Measurements from ENCODE around the gene RBFA. TPM values are rescaled to one million over a fixed set of nuclear protein-coding genes. Genes with fewer than 3 reads are reported as not detected.
"Not testable (repeated sequence)": the region's sequence is repeated elsewhere in the genome, so short reads cannot be mapped to it uniquely, and the experiment has no call there.

Gene RBFA
- total and polyA plus RNA-seq, 12 donors = 21.2 to 45.1 (median 31.6) TPM

DNA sequence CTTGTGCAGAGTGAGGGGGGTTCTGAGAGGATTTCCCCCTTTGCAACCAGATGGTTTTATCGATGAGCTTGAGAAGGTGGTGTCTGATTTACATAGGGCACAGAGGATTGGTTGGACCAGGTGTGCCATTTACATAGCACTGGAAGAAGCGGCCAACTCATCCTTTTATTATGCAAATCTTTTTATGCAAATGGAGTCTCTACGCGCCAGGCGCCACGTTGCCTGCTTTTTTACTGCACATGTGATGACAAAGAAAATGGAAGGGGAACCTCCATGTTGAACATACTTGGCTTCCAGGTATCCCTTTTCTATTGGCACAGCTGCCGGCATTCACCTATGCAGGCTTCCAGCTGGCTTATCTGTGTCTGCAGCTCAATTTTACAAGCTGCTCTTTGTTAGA lies 27.5 kb upstream of the RBFA start:
- intact Hi-C loops (cut with DNase I) = no loop called here
- DNase-seq = no peak
- 73 to 85% (median 78%) methylated on average over 7 of the region's 7 CpGs for WGBS, 4 donors
- Histone ChIP-seq H3K27ac (no peak overlapping the region), H3K27me3 (no peaks in the 10 kb centered on the region), H3K4me3 (no peak overlapping the region), H3K36me3 (replicated peaks in 1 of 2) (no peaks in the 10 kb centered on the region), H3K9me3 (replicated peaks in 1 of 3) (no peaks in the 10 kb centered on the region), H3K4me1 (replicated peaks in 1 of 2) (peaks cover 7 to 14% of the 10 kb centered on the region in 2 donors)
- TF ChIP-seq POLR2A (IDR thresholded peaks at IDR 0.05) = no peak

DNA sequence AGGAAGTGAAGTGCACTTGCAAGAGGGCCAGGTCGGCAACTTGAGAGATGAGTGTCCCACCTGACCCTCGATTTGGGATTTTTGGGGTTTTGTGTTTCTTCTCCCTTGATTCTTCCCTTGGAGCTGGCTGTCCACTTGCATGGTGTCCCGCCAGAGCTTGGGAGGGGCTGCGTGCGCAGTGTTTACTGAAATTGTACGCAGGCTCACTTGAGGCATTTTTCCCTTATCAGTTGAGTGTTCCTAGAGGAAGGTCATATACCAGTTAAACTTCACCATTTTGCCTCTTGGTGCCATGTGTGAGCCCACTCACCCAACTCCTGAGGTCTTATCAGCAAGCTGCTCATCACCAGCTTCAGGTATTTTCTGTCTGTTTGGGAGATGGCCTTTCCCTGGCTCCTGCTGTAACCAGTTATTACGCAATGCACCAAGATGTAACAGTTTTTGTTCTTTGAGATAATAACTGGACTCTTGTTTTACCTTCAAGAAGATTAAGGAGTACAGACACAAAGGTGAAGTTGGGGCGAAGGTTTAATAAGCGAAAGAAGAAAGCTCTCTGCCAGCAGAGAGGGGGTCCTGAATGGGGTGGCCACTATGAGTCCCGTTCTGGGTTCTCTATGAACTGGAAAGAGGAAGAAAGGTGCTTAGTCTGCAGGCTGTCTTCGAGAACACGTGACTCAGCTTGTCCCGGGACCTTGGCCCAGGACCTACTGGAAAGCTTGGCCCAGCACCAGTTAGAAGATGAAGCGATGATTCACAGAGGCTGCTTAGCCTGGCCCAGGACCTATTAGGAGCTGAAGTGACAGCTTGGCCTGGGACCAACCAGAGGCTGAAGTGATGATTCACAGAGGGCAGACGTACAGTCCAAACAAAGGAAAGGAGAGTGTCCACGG lies 24.3 kb upstream of the RBFA start:
- no peaks in the 10 kb centered on the region for H3K36me3 ChIP-seq (replicated peaks in 1 of 2)
- TF ChIP-seq, protein P1, sequence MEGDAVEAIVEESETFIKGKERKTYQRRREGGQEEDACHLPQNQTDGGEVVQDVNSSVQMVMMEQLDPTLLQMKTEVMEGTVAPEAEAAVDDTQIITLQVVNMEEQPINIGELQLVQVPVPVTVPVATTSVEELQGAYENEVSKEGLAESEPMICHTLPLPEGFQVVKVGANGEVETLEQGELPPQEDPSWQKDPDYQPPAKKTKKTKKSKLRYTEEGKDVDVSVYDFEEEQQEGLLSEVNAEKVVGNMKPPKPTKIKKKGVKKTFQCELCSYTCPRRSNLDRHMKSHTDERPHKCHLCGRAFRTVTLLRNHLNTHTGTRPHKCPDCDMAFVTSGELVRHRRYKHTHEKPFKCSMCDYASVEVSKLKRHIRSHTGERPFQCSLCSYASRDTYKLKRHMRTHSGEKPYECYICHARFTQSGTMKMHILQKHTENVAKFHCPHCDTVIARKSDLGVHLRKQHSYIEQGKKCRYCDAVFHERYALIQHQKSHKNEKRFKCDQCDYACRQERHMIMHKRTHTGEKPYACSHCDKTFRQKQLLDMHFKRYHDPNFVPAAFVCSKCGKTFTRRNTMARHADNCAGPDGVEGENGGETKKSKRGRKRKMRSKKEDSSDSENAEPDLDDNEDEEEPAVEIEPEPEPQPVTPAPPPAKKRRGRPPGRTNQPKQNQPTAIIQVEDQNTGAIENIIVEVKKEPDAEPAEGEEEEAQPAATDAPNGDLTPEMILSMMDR (IDR thresholded peaks at IDR 0.05) = no peak
- peak in 1 of 2 donors; percentile 65 for TF ChIP-seq POLR2A (IDR thresholded peaks at IDR 0.05)
- peaks cover 7 to 14% of the 10 kb centered on the region in 2 donors for H3K4me1 ChIP-seq (replicated peaks in 1 of 2)
- H3K9me3 ChIP-seq (replicated peaks in 1 of 3) = no peaks in the 10 kb centered on the region
- H3K4me3 ChIP-seq = peak overlapping the region in 1 of 4 donors; percentile 11
- no peaks in the 10 kb centered on the region for H3K27me3 ChIP-seq
- WGBS, 4 donors = 42 to 55% (median 49%) methylated on average over 14 to 16 of the region's 16 CpGs
- DNase-seq = peak; percentile 92 to 99 (median 98)
- H3K27ac ChIP-seq = peak overlapping the region; percentile 76 to 91 (median 88)
- intact Hi-C loops (cut with DNase I) = no loop called here

DNA sequence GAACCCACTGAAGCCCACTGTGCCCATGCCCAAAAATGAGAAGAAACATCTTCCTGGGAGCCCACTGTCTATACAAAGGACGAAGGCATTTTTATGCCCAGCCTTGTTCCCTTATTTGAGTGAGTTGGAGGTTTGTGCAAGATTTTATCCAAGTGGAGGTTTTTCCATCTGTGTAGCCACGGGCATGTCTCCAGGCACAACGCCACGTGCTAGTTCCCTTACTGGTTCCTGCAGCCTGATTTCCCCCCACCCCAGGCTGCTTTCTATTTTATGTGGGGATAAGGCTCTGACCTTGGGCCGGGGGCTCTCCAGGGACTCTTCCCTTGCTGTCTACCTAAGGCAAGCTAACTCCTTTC lies 23.7 kb upstream of the RBFA start:
- Histone ChIP-seq H3K27ac (peak overlapping the region; percentile 65 to 91 (median 88)), H3K4me1 (replicated peaks in 1 of 2) (peaks cover 7 to 14% of the 10 kb centered on the region in 2 donors), H3K27me3 (no peaks in the 10 kb centered on the region), H3K4me3 (peak overlapping the region in 1 of 4 donors; percentile 11), H3K36me3 (replicated peaks in 1 of 2) (no peaks in the 10 kb centered on the region), H3K9me3 (replicated peaks in 1 of 3) (no peaks in the 10 kb centered on the region)
- peak in 5 of 7 donors; percentile 62 to 79 (median 77) for DNase-seq
- intact Hi-C loops (cut with DNase I) = no loop called here
- TF ChIP-seq, protein P1 (IDR thresholded peaks at IDR 0.05) = no peak
- no peak for TF ChIP-seq POLR2A (IDR thresholded peaks at IDR 0.05)
- WGBS, 4 donors = 39 to 50% (median 41%) methylated on average over 5 of the region's 5 CpGs

- intact Hi-C loops (cut with DNase I) = not testable (repeated sequence)
- peak overlapping the region in 1 of 5 donors; percentile 88 for H3K27ac ChIP-seq
Observed at GRCh38 chr18:80011496-80012137, 22.6 kb upstream of the RBFA start.

GRCh38 chr18:80012714-80013113 lies 21.5 kb upstream of the RBFA start:
- no peak for TF ChIP-seq POLR2A (IDR thresholded peaks at IDR 0.05)
- TF ChIP-seq, protein P1 (IDR thresholded peaks at IDR 0.05) = no peak
- 97 to 99% (median 98%) methylated on average over 20 of the region's 20 CpGs for WGBS, 4 donors
- Histone ChIP-seq H3K4me1 (replicated peaks in 1 of 2) (peaks cover 7 to 14% of the 10 kb centered on the region in 2 donors), H3K4me3 (no peak overlapping the region), H3K27ac (no peak overlapping the region), H3K27me3 (no peaks in the 10 kb centered on the region), H3K9me3 (replicated peaks in 1 of 3) (no peaks in the 10 kb centered on the region), H3K36me3 (replicated peaks in 1 of 2) (no peaks in the 10 kb centered on the region)
- no peak for DNase-seq
- intact Hi-C loops (cut with DNase I) = no loop called here

More at GRCh38 chr18:80011496-80012137, 22.6 kb upstream of the RBFA start:
- not testable (repeated sequence) for H3K27me3 ChIP-seq; DNase-seq; H3K4me3 ChIP-seq; H3K9me3 ChIP-seq (replicated peaks in 1 of 3); H3K36me3 ChIP-seq (replicated peaks in 1 of 2)
- H3K4me1 ChIP-seq (replicated peaks in 1 of 2) = peaks cover 7 to 14% of the 10 kb centered on the region in 2 donors
- 89 to 93% (median 92%) methylated on average over 14 of the region's 14 CpGs for whole genome bisulfite sequencing, 4 donors
